Adrenal gland (tissue), 5 donors: ENCODE measurements around the gene ARAP1.

Experiments
- POLR2A ChIP-seq, 2 donors: fragments of 450-650 bp; IDR thresholded peaks; one replicate each; pipeline ENCODE4 v1.6.1; 2017; ENCODE audit warnings: antibody characterized with exemption in 2 of 2, mild to moderate bottlenecking in 2 of 2, moderate library complexity in 1 of 2
- TF ChIP-seq, protein P1 (sequence below), 6 experiments: fragments of 450-650 bp in 4 of 6; fragments of 200-600 bp in 2 of 6; sonication (generic) in 1 of 6; IDR thresholded peaks; 1 replicate in 5 of 6; 2 replicates in 1 of 6; pipeline versions ENCODE4 v1.5.1 to v1.8.0; 2016 to 2021; ENCODE audit warnings: antibody characterized with exemption in 6 of 6, mild to moderate bottlenecking in 2 of 6, moderate library complexity in 1 of 6
- donor health status: DM: no; HTN: no; CAD: no.

DNA sequence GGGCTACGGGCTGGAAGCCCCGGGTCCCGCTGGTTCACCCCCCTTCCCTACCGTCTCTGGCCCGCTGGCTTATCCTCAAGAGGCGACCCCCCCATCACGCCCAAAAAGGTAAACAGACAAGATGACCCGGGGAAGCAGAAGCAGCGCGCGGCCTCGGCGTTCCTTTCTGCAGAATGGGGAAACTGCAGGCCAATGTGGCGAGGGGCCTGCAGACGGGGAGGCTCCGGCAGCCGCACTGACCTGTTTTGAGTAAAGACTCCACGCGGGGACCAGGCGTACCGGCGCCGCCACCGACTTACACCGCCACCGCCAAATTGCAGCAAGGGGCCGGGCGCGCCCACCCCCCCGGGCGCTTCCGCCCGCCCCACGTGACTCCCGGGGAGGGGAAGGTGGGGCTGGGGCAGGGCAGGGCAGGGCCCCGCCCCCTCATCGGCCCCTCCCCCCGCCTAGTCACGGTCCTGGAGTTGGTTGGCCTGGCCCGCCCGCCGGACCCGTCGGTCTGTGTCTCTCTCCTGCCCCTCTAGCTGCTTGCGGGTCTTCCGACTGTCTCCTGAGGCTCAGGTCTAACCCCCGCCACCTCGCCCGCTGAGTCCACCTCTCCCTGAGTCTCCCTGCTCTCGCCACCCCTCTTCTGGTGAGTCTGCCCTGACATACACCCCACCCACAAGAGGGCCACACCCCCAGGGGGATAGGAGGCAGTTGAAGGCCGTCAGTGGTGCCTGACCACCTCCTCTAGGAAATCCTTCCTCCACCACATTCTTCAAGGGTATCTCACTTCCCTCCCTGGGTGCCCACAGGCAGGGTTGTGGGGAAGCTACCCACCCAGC, at the start of gene ARAP1:
- TF ChIP-seq, protein P1, sequence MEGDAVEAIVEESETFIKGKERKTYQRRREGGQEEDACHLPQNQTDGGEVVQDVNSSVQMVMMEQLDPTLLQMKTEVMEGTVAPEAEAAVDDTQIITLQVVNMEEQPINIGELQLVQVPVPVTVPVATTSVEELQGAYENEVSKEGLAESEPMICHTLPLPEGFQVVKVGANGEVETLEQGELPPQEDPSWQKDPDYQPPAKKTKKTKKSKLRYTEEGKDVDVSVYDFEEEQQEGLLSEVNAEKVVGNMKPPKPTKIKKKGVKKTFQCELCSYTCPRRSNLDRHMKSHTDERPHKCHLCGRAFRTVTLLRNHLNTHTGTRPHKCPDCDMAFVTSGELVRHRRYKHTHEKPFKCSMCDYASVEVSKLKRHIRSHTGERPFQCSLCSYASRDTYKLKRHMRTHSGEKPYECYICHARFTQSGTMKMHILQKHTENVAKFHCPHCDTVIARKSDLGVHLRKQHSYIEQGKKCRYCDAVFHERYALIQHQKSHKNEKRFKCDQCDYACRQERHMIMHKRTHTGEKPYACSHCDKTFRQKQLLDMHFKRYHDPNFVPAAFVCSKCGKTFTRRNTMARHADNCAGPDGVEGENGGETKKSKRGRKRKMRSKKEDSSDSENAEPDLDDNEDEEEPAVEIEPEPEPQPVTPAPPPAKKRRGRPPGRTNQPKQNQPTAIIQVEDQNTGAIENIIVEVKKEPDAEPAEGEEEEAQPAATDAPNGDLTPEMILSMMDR (IDR thresholded peaks at IDR 0.05) = no peak
- peak in 1 of 2 donors; percentile 45 for TF ChIP-seq POLR2A (IDR thresholded peaks at IDR 0.05)
